GM18861 (cell line): ENCODE results near the gene TMEM258.

ENCODE experiments used
- ATAC-seq: cut with Tn5 transposase; IDR thresholded peaks from one replicate; pipeline ENCODE4 v1.9.1; 2021; ENCODE audit not compliant: unreplicated experiment

The TMEM258 gene

DNA sequence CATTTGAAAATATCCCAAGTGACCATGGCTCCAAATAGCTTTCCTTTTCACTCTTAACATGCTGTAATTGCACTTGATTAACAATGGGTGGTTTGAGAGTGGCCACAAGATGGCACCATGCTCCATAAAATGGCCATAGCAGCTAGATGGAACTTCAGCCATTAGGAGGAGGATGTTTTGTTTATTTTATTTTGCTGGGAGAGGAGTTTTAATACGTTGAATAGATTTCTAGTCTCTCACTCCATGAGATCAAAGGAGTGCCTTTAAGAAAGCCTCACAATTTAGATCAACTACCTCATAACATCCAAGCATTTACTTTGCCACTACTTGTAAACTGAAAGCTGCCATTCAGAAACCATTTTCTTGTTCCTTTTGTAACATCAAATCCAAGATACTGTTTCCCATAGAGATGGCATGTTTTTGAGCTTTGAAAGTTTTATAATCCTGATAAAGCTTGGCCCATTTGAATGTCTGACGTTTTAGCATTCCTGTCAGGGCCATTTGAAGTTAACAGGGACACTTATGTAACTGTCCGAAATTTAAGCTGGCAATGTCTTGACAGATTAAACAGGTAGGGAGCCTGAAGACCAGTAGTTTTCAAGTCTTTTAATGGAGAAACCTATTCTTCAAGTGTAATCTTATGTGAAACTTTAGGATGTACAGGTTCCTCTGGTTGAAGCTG, 5.0 kb upstream of the TMEM258 start:
- no peak for ATAC-seq

DNA sequence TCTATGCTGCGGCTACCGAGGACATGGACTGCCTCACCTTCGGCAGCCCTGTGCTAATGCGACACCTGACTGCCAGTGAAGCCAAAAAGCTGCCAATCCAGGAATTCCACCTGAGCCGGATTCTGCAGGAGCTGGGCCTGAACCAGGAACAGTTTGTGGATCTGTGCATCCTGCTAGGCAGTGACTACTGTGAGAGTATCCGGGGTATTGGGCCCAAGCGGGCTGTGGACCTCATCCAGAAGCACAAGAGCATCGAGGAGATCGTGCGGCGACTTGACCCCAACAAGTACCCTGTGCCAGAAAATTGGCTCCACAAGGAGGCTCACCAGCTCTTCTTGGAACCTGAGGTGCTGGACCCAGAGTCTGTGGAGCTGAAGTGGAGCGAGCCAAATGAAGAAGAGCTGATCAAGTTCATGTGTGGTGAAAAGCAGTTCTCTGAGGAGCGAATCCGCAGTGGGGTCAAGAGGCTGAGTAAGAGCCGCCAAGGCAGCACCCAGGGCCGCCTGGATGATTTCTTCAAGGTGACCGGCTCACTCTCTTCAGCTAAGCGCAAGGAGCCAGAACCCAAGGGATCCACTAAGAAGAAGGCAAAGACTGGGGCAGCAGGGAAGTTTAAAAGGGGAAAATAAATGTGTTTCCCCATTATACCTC, 3.6 kb upstream of the TMEM258 start:
- ATAC-seq, result no peak

DNA sequence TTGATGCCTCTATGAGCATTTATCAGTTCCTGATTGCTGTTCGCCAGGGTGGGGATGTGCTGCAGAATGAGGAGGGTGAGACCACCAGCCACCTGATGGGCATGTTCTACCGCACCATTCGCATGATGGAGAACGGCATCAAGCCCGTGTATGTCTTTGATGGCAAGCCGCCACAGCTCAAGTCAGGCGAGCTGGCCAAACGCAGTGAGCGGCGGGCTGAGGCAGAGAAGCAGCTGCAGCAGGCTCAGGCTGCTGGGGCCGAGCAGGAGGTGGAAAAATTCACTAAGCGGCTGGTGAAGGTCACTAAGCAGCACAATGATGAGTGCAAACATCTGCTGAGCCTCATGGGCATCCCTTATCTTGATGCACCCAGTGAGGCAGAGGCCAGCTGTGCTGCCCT, 3.1 kb upstream of the TMEM258 start:
- ATAC-seq, result no peak

- no peak for ATAC-seq
Observed at GRCh38 chr11:61794579-61794978, 2.2 kb upstream of the TMEM258 start.

GRCh38 chr11:61793829-61794204, 1.4 kb upstream of the TMEM258 start:
- no peak for ATAC-seq

- no peak for ATAC-seq
Observed at GRCh38 chr11:61793083-61793828, 857 bp upstream of the TMEM258 start.

DNA sequence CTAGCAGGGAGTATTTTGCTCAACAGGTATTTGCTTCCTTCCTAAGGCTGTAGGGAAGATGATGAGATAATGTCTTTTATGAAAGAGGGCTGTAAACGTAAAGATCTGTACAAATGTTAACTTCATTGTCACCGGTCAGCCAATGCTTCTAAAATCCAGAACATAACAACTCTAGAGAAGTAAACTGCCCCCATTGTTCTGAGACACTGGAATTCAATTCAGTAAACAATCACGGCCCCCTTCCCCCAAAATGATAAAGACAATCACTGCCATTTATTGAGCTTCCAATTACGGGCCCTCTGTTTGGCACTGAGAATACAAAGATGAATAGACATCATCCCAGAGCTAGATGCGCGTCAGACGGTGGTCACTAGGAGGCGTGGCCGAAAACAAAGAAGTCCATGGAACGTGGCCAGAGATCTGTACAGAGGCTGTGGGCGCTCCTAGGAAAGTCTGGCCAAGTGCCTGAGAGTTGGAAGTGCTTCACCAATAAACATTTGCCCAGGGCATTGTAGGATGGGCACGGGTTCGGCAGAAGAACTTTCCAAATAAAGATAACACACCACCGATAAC, 576 bp downstream of the TMEM258 start:
- peak; percentile 21 for ATAC-seq

GRCh38 chr11:61787928-61788491, 4.4 kb downstream of the TMEM258 start:
- no peak for ATAC-seq

GRCh38 chr11:61785837-61786402, 6.5 kb downstream of the TMEM258 start:
- ATAC-seq, result no peak

DNA sequence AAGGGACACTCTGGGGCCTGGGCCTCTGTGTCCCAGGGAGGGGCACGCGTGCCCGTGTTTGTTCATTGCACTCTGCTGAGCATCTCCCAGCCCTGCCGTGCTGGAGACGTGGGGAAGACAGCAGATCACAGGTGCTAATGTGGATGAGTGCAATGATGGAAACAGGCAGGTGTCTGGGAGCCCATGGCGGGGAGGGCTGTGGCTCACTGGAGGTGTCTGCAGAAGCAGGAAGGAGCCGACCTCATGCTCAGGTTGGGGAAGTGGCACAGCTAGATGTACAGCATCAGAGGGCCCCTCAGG, 7.9 kb downstream of the TMEM258 start:
- no peak for ATAC-seq

DNA sequence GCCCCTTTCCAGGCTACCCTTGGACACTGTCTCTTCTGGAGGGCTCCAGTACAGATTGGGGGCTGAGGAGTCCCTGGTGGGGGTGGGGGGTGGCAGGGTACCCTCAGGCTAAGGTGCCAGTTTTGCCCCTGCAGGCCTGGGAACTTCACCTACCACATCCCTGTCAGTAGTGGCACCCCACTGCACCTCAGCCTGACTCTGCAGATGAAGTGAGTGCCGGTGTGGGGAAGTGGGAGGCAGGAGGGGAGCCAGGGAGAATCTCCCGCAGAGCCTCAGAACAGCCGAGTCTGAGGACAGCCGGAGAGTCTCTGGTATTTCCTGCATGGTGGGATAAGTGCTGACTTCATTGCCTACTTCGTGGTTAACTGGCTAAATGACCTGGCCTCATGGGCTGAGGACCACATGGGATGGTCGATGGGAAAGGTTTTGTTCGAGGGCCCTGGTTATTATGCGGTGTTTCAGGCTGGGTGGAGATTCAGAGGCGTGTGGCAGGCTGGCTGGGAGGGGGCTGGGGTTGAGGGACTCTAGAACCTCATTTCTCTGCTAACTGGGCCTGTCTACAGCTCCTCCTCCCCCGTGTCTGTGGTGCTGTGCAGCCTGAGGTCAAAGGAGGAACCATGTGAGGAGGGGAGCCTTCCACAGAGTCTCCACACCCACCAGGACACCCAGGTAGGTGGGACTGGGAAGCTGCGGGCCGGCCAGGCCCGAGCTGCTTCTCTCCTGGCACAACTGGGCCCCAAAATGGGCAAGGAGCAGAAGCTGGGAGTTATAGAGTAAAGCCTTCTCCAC, 8.5 kb downstream of the TMEM258 start:
- ATAC-seq, result no peak

- ATAC-seq, result no peak
Observed at GRCh38 chr11:61782841-61783240, 9.6 kb downstream of the TMEM258 start.

DNA sequence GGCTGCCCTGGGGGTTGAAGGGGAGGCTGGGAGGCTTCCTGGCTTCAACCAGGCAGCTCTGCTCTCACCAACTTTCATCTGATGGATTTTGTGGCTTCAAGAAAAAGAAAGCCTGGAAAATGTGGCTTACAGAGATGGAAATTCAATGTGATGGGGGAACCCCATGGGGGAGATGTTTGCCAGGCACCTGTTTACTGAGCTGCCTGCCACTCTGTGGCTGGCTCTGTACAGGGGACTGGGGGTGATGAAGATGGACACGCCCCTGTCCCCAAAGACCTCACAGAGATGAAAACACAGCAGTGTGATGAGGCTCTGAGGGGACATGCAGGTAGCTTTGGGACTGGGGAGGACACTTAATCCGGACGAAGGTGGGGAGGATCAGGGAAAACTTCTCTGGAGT, 10.1 kb downstream of the TMEM258 start:
- ATAC-seq, result no peak

DNA sequence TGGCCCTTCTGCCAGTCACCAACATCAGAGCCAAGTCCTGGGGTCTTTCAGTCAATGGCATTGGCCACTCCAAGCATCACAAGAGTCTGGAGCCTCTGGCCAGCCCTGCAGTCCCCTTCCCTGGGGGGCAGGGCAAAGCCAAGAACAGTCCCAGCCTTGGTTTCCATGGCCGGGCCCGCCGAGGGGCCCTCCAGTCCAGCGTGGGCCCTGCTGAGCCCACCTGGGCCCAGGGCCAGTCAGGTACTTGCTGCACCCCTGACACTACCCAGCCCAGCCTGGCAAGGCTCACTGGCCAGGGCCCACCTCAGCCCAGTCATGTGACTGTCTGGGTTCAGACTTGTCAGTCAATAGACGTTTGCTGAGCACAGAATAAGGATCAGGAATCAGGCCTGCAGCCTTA, 10.8 kb downstream of the TMEM258 start:
- no peak for ATAC-seq

- ATAC-seq, result no peak
Observed at GRCh38 chr11:61780581-61781162, 11.7 kb downstream of the TMEM258 start.

DNA sequence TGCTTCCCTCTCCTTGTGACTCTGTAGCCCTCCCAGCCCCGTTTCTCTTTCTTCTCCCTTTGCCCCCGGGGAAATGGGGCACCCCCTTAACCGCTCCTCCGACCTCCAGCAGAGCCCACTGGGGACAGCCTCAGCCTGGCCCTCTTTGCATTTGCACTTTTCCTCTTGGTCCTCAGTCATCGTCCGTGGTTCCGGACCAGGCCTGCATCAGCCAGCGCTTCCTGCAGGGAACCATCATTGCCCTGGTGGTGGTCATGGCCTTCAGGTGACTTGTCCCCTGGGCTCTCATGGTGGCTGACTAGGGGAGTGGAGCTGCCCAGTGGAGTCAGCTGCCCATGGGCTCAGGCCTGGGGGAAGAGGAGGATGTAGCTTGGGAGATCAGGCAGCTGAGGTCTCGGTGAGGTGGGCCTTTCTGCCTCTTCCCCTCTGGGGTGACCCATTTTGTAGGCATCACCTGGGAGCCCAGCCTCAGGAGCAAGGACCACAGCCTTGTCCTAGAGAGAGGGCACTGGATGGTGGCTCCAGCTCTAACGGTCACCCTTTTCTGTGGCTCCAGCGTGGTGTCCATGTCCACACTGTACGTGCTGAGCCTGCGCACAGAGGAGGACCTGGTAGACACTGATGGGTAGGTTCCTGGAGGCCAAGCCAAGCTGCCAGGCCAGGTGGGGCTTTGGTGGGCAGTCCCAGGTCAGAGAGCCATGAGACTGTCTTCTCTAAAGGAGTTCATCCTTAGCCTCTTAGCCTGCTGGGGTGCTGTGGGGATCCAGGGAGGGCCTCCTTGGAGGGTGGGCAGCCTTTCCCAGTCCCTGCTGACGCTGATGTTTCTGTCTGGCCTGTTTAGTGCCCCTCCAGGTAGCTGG, 12.5 kb downstream of the TMEM258 start:
- no peak for ATAC-seq

GRCh38 chr11:61778920-61779650, 13.3 kb downstream of the TMEM258 start:
- ATAC-seq, result no peak

DNA sequence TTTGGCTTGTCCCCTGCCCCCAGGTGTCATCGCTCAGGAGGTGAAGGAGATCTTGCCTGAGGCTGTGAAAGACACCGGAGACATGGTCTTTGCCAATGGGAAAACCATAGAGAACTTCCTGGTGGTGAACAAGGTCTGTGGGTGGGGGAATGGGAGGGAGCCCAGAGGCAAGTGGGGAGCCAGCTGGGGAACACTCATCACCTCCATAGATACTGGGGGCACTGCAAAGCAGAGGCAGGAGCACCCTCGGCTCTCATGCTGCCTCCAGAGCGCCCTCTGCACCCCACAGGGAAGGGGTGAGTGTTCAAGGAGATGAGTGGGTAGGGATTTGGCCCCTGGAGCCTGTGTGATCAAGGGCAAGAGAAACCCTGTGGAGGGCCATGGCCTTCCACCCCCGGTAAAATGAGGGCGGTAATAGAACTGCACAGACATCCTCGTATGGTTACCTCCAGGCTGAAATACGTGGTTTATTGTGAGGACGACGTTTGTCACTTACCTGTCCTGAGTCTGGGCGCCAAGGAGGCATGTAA, 14.0 kb downstream of the TMEM258 start:
- ATAC-seq, result no peak
